HFF-Myc (cell line): ENCODE measurements around the gene PRR36.

Source experiments
- DNase-seq: peaks from one replicate; pipeline ENCODE4 v3.0.0-alpha.2; 2011; ENCODE audit warnings: low read depth; ENCODE audit errors: extremely low read depth
- H3K4me3 ChIP-seq: replicated peaks from 2 replicates; pipeline ENCODE4 v1.5.1; 2011; ENCODE audit warnings: low read depth, mild to moderate bottlenecking, control low read depth, low read length
- TF ChIP-seq, protein P1 (sequence below): IDR thresholded peaks from 2 replicates; pipeline ENCODE4 v1.5.1; 2012; ENCODE audit warnings: mild to moderate bottlenecking, low read depth, low read length, control low read depth; ENCODE audit errors: missing control alignments

Gene PRR36

DNA sequence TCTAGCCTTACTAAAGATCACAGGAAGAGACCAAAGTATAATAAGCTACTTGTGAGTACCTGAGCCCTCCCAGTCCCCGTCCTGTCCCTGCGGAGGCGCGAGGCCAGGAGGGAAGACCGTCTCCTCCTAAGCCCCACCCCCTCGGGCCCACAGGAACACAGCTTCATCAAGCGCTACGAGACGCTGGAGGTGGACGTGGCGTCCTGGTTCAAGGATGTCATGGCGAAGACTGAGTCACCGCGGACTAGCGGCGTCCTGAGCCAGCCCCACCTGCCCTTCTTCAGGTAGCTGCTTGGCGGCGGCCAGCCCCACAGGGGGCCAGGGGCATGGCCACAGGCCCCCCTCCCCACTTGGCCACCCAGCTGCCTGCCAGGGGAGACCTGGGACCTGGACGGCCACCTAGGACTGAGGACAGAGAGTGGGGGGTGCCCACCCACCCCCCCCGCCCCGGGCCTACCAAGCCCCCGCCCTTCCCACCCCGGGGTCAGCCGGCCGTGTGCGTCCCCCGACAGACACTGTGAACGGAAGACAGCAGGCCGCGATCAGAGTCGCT is 38.0 kb upstream of the PRR36 start:
- H3K4me3 ChIP-seq, result no peak overlapping the region
- TF ChIP-seq, protein P1, sequence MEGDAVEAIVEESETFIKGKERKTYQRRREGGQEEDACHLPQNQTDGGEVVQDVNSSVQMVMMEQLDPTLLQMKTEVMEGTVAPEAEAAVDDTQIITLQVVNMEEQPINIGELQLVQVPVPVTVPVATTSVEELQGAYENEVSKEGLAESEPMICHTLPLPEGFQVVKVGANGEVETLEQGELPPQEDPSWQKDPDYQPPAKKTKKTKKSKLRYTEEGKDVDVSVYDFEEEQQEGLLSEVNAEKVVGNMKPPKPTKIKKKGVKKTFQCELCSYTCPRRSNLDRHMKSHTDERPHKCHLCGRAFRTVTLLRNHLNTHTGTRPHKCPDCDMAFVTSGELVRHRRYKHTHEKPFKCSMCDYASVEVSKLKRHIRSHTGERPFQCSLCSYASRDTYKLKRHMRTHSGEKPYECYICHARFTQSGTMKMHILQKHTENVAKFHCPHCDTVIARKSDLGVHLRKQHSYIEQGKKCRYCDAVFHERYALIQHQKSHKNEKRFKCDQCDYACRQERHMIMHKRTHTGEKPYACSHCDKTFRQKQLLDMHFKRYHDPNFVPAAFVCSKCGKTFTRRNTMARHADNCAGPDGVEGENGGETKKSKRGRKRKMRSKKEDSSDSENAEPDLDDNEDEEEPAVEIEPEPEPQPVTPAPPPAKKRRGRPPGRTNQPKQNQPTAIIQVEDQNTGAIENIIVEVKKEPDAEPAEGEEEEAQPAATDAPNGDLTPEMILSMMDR, result no peak
- DNase-seq, result no peak

DNA sequence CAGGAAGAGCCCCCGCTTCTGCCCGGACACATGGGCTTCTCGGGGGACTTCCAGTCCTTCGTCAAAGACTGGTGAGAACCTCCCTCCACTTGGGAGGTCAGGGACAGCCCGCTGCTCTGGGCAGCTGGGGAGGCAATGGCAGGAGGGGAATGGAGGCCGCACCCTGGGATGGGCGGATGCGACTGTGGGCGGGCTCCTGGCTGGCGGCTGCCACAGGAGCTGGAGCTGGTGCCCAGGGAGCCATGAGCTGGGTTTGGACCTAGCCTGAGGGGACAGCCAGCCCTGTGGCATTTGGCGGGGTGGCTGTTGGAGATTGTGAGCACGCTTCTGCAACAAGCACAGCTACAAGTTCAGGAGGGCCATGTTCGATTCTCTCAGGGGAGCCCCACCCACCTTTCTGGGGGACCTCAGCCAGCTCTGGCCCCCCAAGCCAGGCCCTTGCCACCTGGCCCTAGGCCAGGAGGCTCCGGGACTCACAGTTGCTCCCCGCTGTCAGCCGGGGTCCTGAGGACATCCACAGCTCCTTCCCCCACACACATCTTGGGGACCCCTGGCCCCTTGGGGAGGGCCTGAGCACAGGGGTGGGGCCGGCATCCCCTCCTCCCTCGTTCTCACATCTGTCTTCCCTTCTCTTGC is 37.4 kb upstream of the PRR36 start:
- DNase-seq, result no peak
- no peak overlapping the region for H3K4me3 ChIP-seq
- TF ChIP-seq, protein P1, result no peak

DNA sequence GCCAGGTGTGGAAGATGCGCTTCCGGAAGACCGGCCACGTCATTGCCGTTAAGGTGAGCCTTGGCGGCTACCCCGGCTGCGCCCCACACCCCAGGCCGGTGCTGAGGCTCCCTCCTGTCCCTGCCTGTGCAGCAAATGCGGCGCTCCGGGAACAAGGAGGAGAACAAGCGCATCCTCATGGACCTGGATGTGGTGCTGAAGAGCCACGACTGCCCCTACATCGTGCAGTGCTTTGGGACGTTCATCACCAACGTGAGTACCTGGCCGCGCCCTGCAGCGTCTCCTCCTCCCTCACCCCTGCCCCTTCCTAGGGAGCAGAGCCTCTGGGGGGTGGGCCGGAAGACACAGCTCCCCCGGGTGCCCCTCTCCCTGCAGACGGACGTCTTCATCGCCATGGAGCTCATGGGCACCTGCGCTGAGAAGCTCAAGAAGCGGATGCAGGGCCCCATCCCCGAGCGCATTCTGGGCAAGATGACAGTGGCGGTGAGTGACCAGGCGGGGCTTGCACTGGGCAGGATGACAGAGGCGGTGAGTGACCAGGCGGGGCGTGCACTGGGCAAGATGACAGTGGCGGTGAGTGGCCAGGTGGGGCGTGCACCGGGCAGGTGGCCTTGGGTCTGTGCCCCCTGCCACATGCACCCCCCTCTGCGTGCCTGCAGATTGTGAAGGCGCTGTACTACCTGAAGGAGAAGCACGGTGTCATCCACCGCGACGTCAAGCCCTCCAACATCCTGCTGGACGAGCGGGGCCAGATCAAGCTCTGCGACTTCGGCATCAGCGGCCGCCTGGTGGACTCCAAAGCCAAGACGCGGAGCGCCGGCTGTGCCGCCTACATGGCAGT is 36.4 kb upstream of the PRR36 start:
- H3K4me3 ChIP-seq, result no peak overlapping the region
- TF ChIP-seq, protein P1, result no peak
- no peak for DNase-seq

DNA sequence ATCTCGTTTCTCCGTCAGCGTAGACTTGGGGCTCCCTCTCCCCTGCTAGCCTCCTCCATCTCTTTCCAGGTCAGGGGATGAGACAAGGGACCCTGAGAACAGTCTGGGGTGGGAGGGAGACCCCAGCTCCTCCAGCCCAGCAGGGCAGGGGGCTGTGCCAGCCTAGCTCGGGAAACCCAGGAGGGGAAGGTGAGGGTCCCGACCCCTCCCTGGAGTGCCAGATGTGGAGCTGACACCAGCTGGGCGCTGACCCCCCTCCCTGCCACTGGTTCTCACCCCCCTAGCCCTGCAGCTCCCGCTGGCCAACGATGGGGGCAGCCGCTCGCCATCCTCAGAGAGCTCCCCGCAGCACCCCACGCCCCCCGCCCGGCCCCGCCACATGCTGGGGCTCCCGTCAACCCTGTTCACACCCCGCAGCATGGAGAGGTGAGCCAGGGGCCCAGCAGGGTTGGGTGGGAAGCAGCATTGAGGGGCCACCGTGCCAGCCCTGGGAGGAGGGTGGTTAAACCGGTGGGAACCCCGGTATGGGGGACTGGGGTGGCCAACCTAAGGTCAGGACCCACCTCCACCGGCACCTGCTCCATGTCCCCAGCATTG is 35.4 kb upstream of the PRR36 start:
- H3K4me3 ChIP-seq, result no peak overlapping the region
- TF ChIP-seq, protein P1, result no peak
- DNase-seq, result no peak

DNA sequence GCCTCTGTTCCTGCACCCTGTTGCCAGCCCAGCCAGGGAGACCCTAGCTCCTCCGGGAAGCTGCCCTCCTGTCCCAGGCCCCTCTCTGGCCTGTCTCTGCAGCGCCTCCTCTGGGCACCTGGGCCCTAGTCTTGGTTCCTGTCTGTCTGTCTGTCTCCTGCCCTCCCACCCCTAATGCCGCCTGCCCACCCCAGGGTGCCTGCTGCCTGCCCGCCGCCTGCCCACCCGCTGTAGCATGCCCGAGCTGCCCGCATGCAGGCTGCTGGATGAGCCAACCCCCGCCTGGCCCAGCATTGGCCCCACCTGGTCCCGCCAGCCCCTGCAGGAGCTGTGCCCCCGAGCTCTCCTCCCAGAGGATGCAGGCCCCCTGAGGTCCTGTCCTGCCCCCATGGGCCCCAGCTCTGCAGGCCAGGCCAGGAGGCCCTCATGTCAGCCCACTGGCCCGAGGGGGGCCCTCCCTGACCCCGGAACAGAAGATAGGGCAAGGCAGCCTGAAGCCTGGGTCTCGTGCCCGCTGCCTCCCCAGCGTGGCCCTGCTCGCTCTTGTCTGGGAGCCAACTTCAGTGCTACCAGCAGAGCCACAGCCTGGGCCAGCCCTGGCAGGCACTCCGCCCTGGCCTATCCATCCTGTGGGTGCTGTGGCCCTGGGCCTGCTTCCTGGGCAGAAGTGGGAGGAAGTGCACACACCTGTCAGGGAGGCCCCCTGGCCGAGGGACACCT is 34.7 kb upstream of the PRR36 start:
- no peak for DNase-seq
- H3K4me3 ChIP-seq, result no peak overlapping the region
- TF ChIP-seq, protein P1, result no peak

DNA sequence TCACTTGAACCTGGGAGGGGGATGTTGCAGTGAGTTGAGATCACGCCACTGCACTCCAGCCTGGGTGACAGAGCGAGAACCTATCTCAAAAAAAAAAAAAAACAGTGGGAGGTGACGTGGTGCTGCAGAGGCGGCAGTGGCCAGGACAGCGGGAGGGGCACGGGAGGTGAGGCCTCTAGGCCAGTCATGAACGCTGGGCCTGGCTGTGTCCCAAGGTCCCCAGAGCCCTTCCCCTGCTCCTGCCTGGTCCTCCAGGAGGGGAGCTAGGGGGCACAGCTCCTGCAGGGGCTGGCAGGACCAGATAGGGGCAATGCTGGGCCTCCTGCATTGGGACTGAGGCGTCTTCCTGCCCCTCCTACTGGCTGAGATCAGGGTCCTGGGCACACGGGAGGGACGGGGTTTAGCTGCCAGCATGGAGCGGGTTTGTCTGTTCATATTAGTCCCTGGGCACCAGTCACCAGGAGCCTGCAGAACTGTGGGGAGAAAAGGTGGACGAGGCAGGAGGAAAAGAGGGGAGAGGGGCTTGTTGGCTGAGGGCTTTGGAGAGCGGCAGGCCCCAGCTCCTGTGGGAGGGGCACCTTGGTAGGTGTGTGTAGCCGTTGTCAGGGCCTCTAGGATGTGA is 34.0 kb upstream of the PRR36 start:
- DNase-seq, result no peak
- H3K4me3 ChIP-seq, result no peak overlapping the region
- TF ChIP-seq, protein P1, result no peak
